GM10248 (cell line): ENCODE results near the gene POU2F2.

ENCODE experiments used
- CTCF ChIA-PET: fragments of 300-600 bp; sonication (Branson Sonifier 250); formaldehyde crosslinking; extraction: SDS; loops from one replicate; lab custom pipeline; 2021; ENCODE audit warnings: antibody characterized with exemption; lab: Yijun Ruan, JAX
- POLR2A ChIA-PET: fragments of 350-650 bp; sonication (Branson Sonifier 250); formaldehyde crosslinking; extraction: SDS; loops from one replicate; lab custom pipeline; 2020; ENCODE audit warnings: antibody characterized with exemption; lab: Yijun Ruan, JAX
- DNase-seq: peaks from one replicate; pipeline ENCODE4 v3.0.0; 2012; ENCODE audit errors: extremely low spot score
- TF ChIP-seq, protein P1 (sequence below): IDR thresholded peaks from 2 replicates; pipeline ENCODE4 v1.5.1; 2012; ENCODE audit warnings: mild to moderate bottlenecking, low read depth; ENCODE audit errors: extremely low read depth, missing control alignments, control extremely low read depth

The POU2F2 gene

DNA sequence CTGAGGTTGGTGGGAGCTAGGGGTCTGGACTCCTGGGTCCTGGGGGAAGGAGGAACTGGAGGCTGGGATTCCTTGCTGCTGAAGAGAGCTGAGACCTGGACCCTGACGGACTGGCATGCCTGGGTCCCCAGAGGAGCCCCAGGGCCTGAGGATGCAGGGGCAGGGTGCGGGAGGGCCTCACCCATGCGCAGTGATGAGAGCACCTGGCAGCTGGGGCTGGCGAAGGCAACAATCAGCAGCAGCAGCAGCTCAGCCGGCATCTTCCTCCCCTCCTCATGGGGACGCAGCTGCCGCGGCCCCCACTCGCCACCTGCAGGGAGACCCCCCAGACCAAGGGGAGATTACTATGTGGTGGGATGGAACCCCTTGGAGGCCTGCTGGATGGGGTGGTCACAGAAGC is 66.7 kb downstream of the POU2F2 start:
- POLR2A ChIA-PET, result no interaction called here
- CTCF ChIA-PET, result interaction anchor here (1.3 kb wide), 1 partner anchor 424 kb away, joined by 3 read pairs; no protein-coding TSS in a partner anchor
- DNase-seq, result no peak
- TF ChIP-seq, protein P1, sequence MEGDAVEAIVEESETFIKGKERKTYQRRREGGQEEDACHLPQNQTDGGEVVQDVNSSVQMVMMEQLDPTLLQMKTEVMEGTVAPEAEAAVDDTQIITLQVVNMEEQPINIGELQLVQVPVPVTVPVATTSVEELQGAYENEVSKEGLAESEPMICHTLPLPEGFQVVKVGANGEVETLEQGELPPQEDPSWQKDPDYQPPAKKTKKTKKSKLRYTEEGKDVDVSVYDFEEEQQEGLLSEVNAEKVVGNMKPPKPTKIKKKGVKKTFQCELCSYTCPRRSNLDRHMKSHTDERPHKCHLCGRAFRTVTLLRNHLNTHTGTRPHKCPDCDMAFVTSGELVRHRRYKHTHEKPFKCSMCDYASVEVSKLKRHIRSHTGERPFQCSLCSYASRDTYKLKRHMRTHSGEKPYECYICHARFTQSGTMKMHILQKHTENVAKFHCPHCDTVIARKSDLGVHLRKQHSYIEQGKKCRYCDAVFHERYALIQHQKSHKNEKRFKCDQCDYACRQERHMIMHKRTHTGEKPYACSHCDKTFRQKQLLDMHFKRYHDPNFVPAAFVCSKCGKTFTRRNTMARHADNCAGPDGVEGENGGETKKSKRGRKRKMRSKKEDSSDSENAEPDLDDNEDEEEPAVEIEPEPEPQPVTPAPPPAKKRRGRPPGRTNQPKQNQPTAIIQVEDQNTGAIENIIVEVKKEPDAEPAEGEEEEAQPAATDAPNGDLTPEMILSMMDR, result no peak

GRCh38 chr19:42065051-42065450 is 67.2 kb downstream of the POU2F2 start:
- no peak for DNase-seq
- ChIA-PET POLR2A (no interaction called here), CTCF (interaction anchor here (1.3 kb wide), 1 partner anchor 424 kb away, joined by 3 read pairs; no protein-coding TSS in a partner anchor)
- TF ChIP-seq, protein P1, result no peak

- DNase-seq, result no peak
- POLR2A ChIA-PET, result no interaction called here
- TF ChIP-seq, protein P1, result no peak
- CTCF ChIA-PET, result interaction anchor here (1.3 kb wide), 1 partner anchor 423 kb away, joined by 3 read pairs; no protein-coding TSS in a partner anchor
These were observed 67.8 kb downstream of the POU2F2 start for GRCh38 chr19:42064432-42064831.

GRCh38 chr19:42062381-42062780 is 69.9 kb downstream of the POU2F2 start:
- TF ChIP-seq, protein P1, result no peak
- DNase-seq, result no peak
- POLR2A ChIA-PET, result no interaction called here
- CTCF ChIA-PET, result no interaction called here

DNA sequence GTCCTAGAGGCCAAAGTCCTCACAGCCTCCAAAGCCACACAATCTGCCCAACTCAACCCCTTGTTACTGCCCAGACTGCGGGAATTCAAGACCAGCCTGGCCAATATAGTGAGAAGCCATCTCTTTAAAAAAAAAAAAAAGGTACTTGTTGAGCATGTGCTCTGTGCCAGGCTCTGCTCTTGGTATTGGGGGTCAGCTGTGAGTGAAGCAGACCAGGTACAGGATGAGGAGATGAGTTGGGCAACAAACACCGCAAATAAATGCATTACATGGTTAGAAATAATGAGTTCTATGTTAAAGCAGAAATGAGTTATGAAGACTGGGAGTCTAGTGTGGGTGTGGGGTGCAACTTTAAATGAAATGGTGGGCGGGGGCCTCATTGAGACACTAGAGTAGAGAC is 72.1 kb downstream of the POU2F2 start:
- POLR2A ChIA-PET, result interaction anchor here (0.6 kb wide), 1 partner anchor 716 kb away, joined by 3 read pairs; no protein-coding TSS in a partner anchor
- no peak for DNase-seq
- TF ChIP-seq, protein P1, result no peak
- CTCF ChIA-PET, result interaction anchor here (1.1 kb wide), 1 partner anchor 63 kb away, joined by 3 read pairs; no protein-coding TSS in a partner anchor

- no peak for DNase-seq
- TF ChIP-seq, protein P1, result no peak
- POLR2A ChIA-PET, result no interaction called here
- CTCF ChIA-PET, result no interaction called here
These were observed 73.0 kb downstream of the POU2F2 start for GRCh38 chr19:42059196-42059595.

GRCh38 chr19:42057846-42058245 is 74.4 kb downstream of the POU2F2 start:
- ChIA-PET POLR2A (no interaction called here), CTCF (no interaction called here)
- DNase-seq, result no peak
- TF ChIP-seq, protein P1, result no peak
